Activated T-cell treated with anti-CD3 and anti-CD28 coated beads, Interleukin-2, amount 50 U/mL, for 24 hours (primary cell): ENCODE measurements around the gene EYS.
"Not testable (repeated sequence)": the region's sequence is repeated elsewhere in the genome, so short reads cannot be mapped to it uniquely, and the experiment has no call there.

Experiments used
- DNase-seq: peaks from one replicate; pipeline ENCODE4 v3.0.0-alpha.2; 2020
- H3K27ac Mint-ChIP-seq: 2 replicates; pipeline ENCODE4 v1.8.0; 2020; ENCODE audit warnings: mild to moderate bottlenecking, mixed read lengths
- H3K27me3 Mint-ChIP-seq: 2 replicates; pipeline ENCODE4 v1.8.0; 2020; ENCODE audit warnings: mixed read lengths
- H3K36me3 Mint-ChIP-seq: 2 replicates; pipeline ENCODE4 v1.8.0; 2020; ENCODE audit warnings: low read depth, mixed read lengths
- H3K4me1 Mint-ChIP-seq: 2 replicates; pipeline ENCODE4 v1.8.0; 2020; ENCODE audit warnings: low read depth, mixed read lengths
- H3K4me3 Mint-ChIP-seq: 2 replicates; pipeline ENCODE4 v1.8.0; 2020; ENCODE audit warnings: mild to moderate bottlenecking, moderate library complexity, mixed read lengths
- H3K9me3 Mint-ChIP-seq: 2 replicates; pipeline ENCODE4 v1.8.0; 2020; ENCODE audit warnings: mixed read lengths

Gene EYS

GRCh38 chr6:64034291-64034690, 1672.7 kb downstream of the EYS start:
- H3K4me3 Mint-ChIP-seq = no peak overlapping the region
- DNase-seq = no peak
- H3K9me3 Mint-ChIP-seq = no peaks in the 10 kb centered on the region
- H3K27me3 Mint-ChIP-seq = no peaks in the 10 kb centered on the region
- H3K27ac Mint-ChIP-seq = no peak overlapping the region
- no peaks in the 10 kb centered on the region for H3K36me3 Mint-ChIP-seq
- H3K4me1 Mint-ChIP-seq = no peaks in the 10 kb centered on the region

GRCh38 chr6:64030950-64031618, 1675.9 kb downstream of the EYS start:
- H3K4me3 Mint-ChIP-seq, DNase-seq, H3K4me1 Mint-ChIP-seq, H3K27ac Mint-ChIP-seq, H3K27me3 Mint-ChIP-seq, H3K9me3 Mint-ChIP-seq, H3K36me3 Mint-ChIP-seq: not testable (repeated sequence)

GRCh38 chr6:64023693-64024092, 1683.3 kb downstream of the EYS start:
- no peak for DNase-seq
- no peaks in the 10 kb centered on the region for H3K4me1 Mint-ChIP-seq
- H3K36me3 Mint-ChIP-seq = no peaks in the 10 kb centered on the region
- H3K27ac Mint-ChIP-seq = no peak overlapping the region
- no peaks in the 10 kb centered on the region for H3K9me3 Mint-ChIP-seq
- H3K27me3 Mint-ChIP-seq = no peaks in the 10 kb centered on the region
- H3K4me3 Mint-ChIP-seq = no peak overlapping the region

- Mint-ChIP-seq H3K4me1 (no peaks in the 10 kb centered on the region), H3K27ac (no peak overlapping the region), H3K4me3 (no peak overlapping the region), H3K27me3 (no peaks in the 10 kb centered on the region), H3K9me3 (peaks cover 5% of the 10 kb centered on the region), H3K36me3 (no peaks in the 10 kb centered on the region)
- no peak for DNase-seq
Measured at GRCh38 chr6:64014595-64014994, 1692.4 kb downstream of the EYS start.

- H3K27ac Mint-ChIP-seq = no peak overlapping the region
- no peaks in the 10 kb centered on the region for H3K4me1 Mint-ChIP-seq
- H3K27me3 Mint-ChIP-seq = no peaks in the 10 kb centered on the region
- no peak for DNase-seq
- H3K36me3 Mint-ChIP-seq = no peaks in the 10 kb centered on the region
- H3K9me3 Mint-ChIP-seq = peaks cover 7% of the 10 kb centered on the region
- no peak overlapping the region for H3K4me3 Mint-ChIP-seq
Measured at GRCh38 chr6:64013011-64013410, 1694.0 kb downstream of the EYS start.

- no peaks in the 10 kb centered on the region for H3K27me3 Mint-ChIP-seq
- peaks cover 7% of the 10 kb centered on the region for H3K9me3 Mint-ChIP-seq
- no peak overlapping the region for H3K27ac Mint-ChIP-seq
- H3K36me3 Mint-ChIP-seq = no peaks in the 10 kb centered on the region
- H3K4me3 Mint-ChIP-seq = no peak overlapping the region
- H3K4me1 Mint-ChIP-seq = no peaks in the 10 kb centered on the region
- DNase-seq = no peak
Measured at GRCh38 chr6:64012351-64013001, 1694.5 kb downstream of the EYS start.

DNA sequence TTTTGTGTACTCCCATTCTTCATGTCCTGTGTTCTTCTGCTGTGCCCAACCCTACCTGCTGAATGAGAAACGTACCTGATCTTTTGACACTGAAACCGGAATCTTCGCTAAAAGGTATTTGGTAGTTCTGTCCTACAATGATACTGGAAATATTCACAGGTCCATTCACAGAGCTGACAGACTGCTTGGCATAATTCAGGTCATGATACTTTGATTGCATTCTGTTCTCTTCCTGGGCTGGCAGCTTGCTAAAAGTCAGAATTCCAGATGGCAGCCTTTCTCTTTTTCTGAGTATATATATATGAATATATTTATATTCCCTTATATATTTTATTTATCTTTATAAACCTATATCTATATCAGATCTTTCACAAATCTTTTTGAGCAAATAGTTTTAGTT, 1696.4 kb downstream of the EYS start:
- DNase-seq = no peak
- Mint-ChIP-seq H3K27ac (no peak overlapping the region), H3K4me1 (no peaks in the 10 kb centered on the region)

DNA sequence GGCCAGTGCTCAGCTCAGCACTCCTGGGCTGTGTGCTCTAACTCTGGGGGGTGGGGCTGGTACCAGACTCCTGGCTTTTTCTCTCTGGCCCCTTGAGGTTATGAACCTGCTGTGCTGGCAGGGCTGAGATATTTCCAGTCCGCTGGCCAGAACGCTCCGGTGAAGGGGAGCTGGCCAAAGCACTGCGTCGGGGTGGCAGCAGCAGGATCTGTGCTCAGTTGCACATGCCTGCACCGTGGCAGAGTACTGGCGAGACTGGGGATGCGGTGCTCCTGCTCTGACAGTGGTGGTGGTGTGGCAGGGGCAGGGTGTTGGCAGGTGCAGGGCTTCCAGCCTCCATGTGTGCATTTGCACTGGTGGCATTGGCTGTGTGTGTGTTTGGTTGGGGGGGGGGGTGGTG, 1697.0 kb downstream of the EYS start:
- H3K36me3 Mint-ChIP-seq = no peaks in the 10 kb centered on the region
- H3K4me3 Mint-ChIP-seq = no peak overlapping the region
- DNase-seq = no peak
- H3K27me3 Mint-ChIP-seq = no peaks in the 10 kb centered on the region
- H3K4me1 Mint-ChIP-seq = no peaks in the 10 kb centered on the region
- H3K9me3 Mint-ChIP-seq = peaks cover 13% of the 10 kb centered on the region
- H3K27ac Mint-ChIP-seq = no peak overlapping the region

More for the DNA sequence above, 1696.4 kb downstream of the EYS start:
- no peaks in the 10 kb centered on the region for H3K27me3 Mint-ChIP-seq
- H3K9me3 Mint-ChIP-seq = peaks cover 8% of the 10 kb centered on the region
- H3K36me3 Mint-ChIP-seq = no peaks in the 10 kb centered on the region
- H3K4me3 Mint-ChIP-seq = no peak overlapping the region

DNA sequence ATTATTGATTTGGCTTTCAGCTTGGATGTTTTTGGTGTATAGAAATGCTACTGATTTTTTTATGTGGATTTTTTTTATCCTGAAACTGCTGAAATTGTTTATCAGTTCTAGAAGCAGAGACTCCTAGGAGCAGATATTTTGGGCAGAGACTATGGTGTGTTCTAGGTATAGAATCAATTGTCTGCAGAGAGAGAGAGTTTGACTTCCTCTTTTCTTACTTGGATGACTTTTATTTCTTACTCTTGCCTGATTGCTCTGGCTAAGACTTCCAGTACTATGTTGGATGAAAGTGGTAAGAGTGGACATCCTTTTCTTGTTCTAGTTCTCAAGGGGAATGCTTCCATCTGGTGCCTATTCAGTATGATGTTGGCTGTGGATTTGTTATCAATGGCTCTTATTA, 1700.8 kb downstream of the EYS start:
- Mint-ChIP-seq H3K4me1 (no peaks in the 10 kb centered on the region), H3K36me3 (no peaks in the 10 kb centered on the region), H3K9me3 (peaks cover 20% of the 10 kb centered on the region), H3K27ac (no peak overlapping the region), H3K4me3 (no peak overlapping the region), H3K27me3 (no peaks in the 10 kb centered on the region)
- DNase-seq = no peak

DNA sequence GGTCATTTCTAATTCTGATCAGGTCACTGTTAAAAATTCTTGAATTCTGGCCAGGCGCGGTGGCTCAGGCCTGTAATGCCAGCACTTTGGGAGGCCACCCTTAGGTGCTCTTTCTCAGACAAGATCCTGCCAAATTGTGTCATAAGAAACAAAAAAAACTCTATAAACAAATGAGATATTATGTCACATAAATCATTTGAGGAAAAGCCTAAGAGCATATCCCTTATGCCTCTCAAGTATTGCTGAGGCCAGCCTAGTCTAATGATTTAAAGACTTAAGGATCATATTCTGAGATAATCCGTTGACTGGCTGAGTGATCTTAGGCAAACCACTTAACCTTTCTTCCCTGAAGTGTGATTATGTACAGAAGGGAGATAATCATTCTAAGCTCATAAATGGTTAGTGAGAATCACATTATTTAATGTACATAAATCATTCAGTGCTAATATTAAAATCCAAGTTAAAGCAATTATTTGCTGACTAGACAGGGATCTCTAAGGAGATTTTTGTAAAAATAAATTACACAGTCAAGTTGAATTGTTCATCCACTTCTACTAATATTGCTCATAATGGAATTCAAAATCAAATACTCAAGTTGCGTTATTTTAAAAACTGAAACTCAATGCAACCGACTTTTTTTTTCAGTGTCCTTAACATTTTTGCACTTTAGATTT, 1706.1 kb downstream of the EYS start:
- Mint-ChIP-seq H3K9me3 (peaks cover 16% of the 10 kb centered on the region), H3K36me3 (no peaks in the 10 kb centered on the region), H3K4me3 (no peak overlapping the region), H3K27me3 (no peaks in the 10 kb centered on the region), H3K4me1 (no peaks in the 10 kb centered on the region), H3K27ac (no peak overlapping the region)
- no peak for DNase-seq

- Mint-ChIP-seq H3K9me3 (peaks cover 6% of the 10 kb centered on the region), H3K4me3 (no peak overlapping the region), H3K27me3 (no peaks in the 10 kb centered on the region), H3K27ac (no peak overlapping the region), H3K4me1 (no peaks in the 10 kb centered on the region), H3K36me3 (no peaks in the 10 kb centered on the region)
- no peak for DNase-seq
Measured at GRCh38 chr6:63999613-64000012, 1707.4 kb downstream of the EYS start.

DNA sequence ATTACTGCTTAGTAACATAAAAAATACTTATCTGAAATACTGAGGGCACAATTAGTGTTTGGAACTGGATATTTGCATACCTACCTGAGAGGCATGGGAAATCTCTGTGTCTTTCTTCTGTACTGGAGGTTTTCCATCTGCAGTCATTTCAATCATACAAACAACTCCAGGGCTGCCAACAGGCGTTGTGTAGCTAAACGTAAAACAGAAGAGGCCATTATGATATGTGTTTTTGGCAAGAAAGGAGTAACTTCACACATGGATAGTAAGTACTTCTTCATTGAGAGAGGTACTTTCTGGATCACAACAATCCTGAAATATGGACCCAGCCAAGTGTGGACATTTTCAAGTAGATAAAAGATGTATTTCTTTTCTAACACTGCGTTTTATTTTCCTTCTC, 1708.0 kb downstream of the EYS start:
- Mint-ChIP-seq H3K4me3 (no peak overlapping the region), H3K27ac (no peak overlapping the region), H3K36me3 (no peaks in the 10 kb centered on the region), H3K27me3 (no peaks in the 10 kb centered on the region), H3K9me3 (peaks cover 5% of the 10 kb centered on the region), H3K4me1 (no peaks in the 10 kb centered on the region)
- no peak for DNase-seq

DNA sequence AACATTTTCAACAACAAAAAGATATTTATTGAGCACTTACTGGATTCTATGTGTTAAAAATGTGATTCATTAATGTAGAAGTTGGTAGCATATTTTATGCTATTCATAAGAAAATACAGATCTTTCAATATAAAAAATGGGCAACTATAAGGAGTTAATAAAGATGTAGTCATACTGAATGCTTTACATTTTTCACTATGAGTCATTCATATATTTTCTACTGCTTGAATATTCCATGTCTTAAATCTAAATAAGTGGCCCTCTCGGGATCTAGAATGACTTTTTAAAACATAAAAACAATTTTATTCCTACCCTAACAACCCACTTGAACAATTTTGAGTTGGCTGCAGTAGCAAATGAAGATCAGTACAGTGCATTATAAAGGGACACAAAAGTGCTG, 1709.3 kb downstream of the EYS start:
- no peaks in the 10 kb centered on the region for H3K4me1 Mint-ChIP-seq
- DNase-seq = no peak
- peaks cover 3% of the 10 kb centered on the region for H3K9me3 Mint-ChIP-seq
- H3K27me3 Mint-ChIP-seq = no peaks in the 10 kb centered on the region
- H3K4me3 Mint-ChIP-seq = no peak overlapping the region
- H3K27ac Mint-ChIP-seq = no peak overlapping the region
- no peaks in the 10 kb centered on the region for H3K36me3 Mint-ChIP-seq

DNA sequence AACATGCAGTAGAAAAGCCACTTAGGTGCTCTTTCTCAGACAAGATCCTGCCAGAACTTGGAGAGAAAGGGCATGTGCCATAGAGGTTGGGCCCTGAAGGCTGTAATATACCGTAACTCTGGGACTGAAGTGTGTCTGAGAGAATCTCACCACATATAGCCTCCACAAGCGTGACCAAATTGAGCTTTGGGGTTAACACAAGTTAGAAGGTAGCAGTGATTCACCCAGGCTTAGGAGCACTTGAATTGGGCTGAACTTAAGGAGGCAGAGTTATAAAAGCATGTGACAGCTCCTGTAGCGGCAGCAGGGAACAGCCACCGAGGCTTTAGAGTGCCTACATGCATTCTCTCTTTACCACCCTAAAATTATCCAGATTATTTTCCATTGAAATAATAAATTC, 1709.8 kb downstream of the EYS start:
- H3K27me3 Mint-ChIP-seq = no peaks in the 10 kb centered on the region
- H3K36me3 Mint-ChIP-seq = no peaks in the 10 kb centered on the region

DNA sequence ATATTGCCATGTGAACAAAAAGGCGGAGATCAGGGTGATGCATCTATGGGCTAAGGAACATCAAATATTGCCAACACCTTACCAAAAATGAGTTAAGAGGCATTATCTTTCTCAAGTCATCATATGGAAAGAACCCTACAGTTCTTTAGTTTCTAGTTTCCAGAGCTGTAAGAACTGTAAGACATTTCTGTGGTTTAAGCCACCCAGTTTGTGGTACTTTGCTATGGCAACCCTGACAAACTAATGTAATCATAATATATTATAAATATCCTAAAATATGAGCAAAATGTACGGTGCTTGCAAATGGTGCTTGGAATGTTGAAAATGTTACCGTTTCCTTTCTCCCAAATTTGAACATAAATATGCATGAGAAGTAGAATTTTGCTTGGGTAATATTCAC, 1721.8 kb downstream of the EYS start:
- H3K27ac Mint-ChIP-seq = no peak overlapping the region
- peaks cover 3% of the 10 kb centered on the region for H3K9me3 Mint-ChIP-seq
- no peak overlapping the region for H3K4me3 Mint-ChIP-seq
- DNase-seq = no peak
- H3K36me3 Mint-ChIP-seq = no peaks in the 10 kb centered on the region
- H3K4me1 Mint-ChIP-seq = no peaks in the 10 kb centered on the region
- H3K27me3 Mint-ChIP-seq = no peaks in the 10 kb centered on the region

More for the DNA sequence above, 1709.8 kb downstream of the EYS start:
- Mint-ChIP-seq H3K9me3 (peaks cover 3% of the 10 kb centered on the region), H3K4me1 (no peaks in the 10 kb centered on the region), H3K4me3 (no peak overlapping the region), H3K27ac (no peak overlapping the region)
- DNase-seq = no peak
